NOMO-1 treated with DMSO at 0.1 percent for 48 hours (cell line): ENCODE measurements around the gene ABCC11.

Experiments
- DNase-seq: peaks from one replicate; lab custom pipeline; 2025; ENCODE audit not compliant: unreplicated experiment; lab: John Stamatoyannopoulos, UW

ABCC11 gene

DNA sequence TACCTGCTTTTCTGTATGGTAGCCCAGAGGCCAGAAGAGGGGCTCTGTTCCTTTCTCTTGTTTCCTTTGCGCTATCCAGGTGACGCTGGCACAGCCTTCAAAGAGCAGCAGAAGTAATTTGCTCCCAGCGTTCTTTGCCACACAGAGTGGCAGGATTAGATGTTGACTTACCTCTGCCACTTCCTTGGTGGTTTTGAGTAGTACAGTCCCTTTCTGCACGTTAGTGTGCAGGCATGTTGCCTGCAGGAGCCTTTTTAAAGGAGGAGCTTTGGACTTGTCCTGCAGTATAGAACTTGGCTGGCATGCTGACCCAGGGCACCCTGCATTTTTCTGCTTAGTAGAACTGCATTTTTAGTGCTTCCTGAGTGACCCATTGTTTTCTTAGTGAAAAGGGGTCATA is at the start of gene ABCC11:
ABCC11 (minus strand) TSS at position 229 of the 400 bp plus-strand sequence. CDS start 15,618 bp downstream, outside the sequence.
- no peak for DNase-seq

DNA sequence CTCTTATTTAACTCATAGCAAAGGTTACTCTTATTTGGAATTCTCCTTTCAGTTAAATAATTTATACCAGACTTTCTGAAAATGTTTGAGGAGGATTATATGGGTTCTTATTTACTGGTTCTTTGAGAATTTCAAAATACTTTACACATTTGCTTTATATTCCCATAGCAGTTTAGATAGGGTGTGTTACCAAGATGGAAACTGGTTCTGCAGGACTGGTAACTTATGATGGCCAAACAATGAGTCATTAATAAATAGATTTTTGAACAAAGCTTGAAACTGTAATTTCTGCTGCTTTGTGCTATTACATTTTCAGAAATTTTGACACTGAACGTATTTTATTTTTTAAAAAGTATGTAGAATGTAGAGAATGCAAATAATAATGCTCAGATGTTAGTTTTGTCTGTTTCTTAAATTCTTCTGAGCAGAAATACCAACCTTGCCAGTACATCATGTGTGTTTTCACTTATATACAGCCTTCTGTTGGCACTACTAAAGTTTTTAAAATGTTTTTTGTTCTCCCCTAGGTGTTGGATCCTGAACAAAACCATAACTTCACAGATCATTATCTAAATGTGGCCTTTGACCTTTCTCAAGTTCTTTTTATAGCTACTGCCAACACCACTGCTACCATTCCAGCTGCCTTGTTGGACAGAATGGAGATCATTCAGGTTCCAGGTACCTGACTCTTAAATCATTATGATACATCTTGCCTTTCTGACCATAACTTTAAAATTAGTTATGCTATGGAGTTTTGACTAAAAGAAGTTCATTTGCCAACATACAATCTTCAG is 48.3 kb upstream of the ABCC11 start:
- DNase-seq, result no peak

DNA sequence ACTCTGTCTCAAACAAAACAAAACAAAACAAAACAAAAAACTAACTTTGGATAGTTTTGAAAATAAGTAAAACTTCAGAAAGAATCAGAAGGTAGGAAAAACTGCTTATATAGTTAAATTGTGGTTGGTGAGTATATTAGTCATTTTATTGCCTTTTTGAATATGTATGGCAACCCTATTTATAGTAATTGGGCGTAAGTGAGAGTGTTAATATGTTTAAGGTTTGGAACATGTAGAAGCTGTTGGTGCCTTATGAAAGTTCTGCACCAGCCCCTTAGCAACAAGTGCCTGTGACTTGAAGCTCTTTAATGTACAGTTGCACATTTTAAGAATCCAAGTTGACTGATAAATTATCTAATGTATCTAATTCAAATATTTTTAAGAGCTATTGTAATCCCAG is 47.4 kb upstream of the ABCC11 start:
- DNase-seq, result no peak

DNA sequence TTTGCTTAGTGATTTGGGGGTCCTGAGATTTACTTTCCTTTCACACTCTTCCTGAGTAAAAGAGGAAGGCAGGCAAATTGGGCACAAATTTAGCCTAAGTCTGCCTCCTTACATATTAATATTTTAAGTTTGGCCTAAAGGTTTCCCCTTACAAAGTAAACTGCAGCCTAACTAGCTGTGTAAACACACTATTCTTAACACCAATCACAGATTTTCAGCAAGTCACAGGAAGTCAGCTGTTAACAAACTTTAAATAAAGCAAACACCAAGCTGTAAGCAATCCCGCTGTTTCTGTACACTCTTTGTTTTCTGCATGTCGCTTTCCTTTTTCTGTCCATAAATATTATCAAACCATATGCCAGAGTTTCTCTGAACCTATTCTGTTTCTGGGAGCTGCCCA is 45.1 kb upstream of the ABCC11 start:
- DNase-seq, result no peak

DNA sequence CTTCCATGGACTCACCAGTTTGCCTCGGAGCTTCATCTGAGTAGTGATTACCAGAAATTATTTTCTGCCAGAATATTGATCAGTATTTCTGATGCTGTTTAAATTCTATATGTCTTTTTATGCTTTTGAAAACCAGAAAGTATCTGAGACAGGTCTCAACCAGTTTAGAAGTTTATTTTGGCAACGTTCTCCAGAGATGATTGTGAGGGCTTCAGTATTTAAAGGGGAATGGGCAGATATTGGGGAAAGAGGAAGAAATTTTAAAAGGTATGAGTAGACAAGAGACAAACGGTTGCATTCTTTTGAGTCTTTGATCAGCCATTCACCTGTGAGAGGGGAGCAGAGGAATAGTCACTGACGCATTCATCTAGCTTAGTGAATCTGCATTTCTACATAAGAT is 44.4 kb upstream of the ABCC11 start:
- no peak for DNase-seq

DNA sequence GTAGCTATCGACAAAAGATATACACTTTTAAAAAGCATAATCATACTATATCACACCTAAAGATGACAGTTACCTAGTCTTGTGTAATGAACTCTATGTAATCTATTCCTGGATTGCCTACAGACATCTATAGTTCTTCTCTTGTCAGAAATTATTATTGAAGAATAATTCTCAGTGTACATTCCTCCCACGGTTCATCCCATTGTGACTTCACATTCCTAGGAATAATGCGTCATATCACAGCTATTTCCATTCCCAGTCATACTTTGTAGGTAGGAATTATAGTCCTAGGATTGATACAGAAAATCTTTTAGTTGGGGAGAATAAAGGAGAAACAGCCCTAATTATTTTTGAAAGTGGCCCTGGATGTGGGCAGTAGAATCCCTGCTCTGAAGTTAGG is 44.0 kb upstream of the ABCC11 start:
- no peak for DNase-seq

DNA sequence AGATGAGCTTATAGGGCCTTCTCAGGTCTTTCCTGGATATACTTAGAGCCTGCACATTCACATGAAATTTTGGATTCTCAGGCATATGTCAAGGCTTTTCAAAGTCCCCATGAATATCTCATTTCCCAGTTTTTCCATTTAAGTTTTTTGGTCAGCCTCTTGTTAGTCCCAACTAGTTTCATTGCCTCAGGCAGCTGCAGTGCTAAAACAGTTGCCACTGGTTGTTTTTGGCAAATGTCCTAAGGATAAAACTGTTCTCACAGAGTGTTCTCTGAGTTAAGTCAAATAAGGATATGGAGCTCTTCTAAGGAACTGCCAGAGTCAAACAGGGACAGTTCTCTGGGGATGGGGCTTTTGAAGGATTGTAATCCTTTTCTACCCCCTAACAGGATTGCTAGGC is 39.9 kb upstream of the ABCC11 start:
- no peak for DNase-seq

DNA sequence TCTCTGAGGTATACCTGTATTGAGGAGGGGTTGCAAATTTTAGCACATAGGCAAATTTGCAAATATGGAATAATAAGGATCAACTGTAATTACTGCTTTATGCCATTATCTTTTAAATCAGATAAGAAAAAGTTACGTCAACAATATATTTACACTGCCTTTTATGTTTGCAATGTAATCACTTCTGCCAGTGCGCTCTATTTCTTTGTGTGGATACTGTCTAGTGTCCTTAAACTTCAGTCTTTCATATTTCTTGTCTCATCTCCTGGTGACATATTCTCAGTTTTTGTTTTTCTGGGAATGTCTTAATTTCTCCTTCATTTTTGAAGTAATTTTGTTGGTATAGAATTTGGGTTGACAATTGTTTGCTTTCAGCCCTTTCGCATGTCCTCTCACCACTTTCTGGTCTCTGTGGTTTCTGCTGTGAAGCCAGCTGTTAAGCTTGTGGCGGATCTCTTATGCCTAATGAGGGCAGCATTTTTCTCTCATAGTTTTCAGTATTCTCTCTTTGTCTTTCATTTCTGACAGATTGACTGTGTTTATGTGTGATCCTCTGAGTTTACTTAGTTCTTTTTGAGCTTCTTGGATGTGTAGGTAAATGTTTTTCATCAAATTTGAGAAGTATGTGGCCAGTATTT is 37.6 kb upstream of the ABCC11 start:
- no peak for DNase-seq

DNA sequence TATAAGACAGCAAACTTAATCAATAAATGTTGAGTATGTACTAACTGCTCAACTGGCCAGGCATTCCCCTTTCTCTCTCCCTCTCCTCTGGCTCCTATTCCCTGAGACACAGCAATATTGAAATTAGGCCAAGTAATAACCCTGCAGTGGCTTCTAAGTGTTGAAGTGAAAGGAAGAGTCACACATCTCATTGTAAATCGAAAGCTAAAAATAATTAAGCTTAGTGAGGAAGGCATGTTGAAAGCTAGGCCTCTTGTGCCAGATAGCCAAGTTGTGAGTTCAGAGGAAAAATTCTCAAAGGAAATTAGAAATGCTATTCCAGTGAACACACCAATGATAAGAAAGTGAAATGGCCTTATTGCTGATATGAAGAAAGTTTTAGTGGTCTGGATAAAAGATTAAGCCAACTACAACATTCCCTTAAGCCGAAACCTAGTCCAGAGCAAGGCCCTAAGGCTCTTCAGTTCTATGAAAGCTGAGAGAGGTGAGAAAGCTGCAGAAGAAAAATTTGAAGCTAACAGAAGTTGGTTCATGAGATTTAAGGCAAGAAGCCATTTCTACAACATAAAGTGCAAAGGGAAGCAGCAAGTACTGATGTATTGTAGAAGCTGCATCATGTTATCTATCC is 35.4 kb upstream of the ABCC11 start:
- DNase-seq, result no peak

DNA sequence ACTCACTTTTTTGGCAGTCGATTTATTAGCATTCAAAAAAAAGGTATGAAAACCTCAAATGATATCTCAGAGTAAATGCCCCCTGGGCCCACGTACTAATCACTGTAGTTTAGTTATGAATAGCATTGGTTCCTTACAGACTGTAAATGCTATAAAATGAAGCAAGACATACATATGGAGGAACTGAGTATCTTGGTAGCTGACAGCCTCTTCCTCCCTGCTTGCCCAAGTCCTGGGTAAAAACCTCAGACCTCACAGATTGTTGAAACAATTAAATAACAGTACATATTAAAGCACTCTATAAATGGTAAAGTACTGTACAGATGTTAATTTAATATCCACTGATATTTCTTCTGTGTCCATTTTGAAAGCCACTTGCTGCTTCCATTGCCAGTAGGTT is 33.2 kb upstream of the ABCC11 start:
- peak; percentile 32 for DNase-seq

DNA sequence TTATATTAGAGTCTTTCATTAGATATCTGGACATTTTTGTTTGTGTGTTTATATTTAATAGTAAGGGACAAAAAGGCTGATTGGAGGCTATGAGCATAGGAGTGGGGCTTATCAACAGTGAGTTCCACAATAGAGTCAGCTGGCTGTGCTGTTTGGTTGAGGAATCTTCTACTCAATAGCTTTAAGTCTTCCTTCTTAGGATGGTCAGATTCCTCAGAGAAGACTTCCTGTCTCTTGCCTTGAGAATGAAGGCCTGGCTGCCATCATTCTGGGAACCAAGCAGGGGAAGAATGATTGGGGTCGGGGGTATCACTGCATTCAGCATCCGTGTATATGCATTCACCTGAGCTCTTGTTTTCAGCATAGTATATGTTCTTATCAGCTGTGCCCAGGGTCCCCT is 31.9 kb upstream of the ABCC11 start:
- no peak for DNase-seq

DNA sequence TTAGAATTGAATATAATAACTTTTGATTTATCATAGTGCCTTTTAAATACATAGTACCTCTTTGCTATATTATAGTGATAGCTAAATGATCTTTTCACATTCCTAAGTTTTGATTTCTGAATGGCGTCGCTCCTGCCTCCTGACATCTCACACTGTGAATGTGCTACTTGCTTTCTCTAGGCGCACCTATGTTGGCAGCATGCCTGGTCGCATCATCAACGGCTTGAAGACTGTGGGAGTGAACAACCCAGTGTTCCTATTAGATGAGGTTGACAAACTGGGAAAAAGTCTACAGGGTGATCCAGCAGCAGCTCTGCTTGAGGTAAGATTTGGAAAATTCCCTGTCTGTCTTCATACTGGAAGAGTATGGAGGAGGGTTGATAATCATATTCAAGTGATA is 29.8 kb upstream of the ABCC11 start:
- DNase-seq, result no peak

DNA sequence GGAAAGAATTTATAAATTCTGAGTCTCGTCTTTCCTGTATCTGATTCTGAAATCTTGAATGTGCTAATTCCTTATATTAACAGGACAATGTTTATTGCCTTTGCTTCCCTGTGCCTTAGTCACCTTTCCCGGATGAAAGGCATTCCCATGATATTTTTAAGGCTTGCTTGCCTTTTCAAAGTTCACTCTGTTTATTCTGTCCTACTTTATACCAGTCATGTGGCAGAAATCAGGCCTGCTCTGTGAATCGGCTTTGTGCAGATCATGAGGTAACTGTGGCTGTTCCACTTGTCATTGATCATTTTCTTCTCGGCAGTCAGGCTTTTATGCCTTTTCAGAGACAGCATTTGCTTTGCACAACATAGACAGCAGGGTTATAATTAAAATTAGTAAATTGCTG is 28.8 kb upstream of the ABCC11 start:
- no peak for DNase-seq

DNA sequence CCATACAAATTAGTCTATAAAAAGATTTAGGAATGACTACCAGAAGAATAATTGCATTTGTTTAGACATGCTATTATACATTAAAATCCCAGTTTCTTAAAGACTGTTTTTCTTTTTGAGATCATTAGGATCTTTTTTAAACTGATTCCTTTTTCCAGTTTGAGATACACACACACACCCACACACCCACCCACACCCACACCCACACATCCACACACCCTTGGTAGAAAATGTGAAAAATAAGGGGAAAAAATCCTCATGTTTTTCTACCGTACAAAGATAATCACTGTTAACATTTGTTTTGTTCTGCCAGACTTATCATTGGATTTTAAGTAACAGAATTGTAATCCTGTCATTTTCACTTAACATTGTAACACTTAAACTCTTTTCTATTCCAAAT is 27.1 kb upstream of the ABCC11 start:
- no peak for DNase-seq

DNA sequence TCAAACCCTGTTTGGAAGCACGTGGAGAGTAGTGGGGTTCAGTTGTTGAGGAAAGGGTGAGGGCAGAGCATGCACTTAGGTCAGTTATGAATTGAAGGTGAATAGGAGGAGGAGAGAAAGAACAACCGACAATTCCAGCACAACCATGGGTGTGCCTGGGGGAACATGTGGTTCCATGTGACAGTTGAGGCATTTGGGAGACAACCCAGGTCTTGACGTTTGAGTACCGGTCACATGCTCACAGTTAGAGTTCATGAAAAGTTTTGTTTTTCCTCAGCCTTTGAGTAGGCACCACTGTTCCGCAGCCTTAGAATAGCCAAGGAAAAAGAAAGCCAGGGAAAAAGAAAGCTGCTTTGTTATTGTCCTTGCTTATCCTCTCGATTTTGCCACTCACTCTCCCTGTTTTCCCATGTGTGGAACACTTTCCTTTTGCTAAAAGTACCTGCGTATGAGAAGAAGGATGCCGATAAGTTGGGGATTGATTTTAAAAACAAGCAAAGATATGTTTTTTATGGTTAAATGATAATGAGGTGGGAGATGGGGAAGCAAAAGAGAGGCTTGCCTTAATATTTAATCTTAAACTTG is 25.6 kb upstream of the ABCC11 start:
- DNase-seq, result no peak

DNA sequence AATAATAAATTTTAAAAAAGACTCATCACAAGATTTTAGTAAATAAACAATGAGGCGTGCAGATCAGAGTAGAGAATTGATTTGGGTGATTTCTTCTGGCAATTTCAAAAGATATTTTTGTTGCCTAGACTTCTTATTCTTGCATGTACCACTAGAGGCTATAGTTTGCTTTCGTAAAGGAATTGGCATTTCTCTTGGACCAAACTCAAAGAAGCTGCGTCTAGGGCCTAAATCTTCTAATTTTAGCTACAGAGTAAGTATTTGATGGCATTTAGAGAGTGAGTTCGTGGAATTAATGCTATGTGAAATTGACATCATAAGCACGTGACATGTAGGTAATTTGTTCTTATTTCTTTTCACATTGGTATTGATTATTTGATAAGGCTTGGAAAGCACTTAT is 24.4 kb upstream of the ABCC11 start:
- no peak for DNase-seq

DNA sequence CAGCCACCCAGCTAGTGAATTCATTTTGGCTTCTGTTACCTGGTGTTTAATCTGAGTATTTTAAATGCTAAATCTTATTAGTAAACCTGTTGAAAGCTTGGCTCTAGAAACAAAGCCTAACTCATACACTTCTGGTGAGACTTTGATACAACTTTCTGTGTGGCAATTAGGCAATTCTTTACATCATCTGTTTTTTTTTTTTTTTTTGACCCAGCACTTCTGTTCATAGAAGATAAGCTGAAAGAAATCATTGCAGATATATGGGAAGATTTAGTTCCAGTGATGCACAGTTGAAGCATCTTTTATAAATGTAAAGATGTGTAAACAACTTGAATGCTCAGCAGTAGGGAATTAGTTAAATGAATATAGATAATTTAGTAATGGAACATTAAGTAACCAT is 21.7 kb upstream of the ABCC11 start:
- no peak for DNase-seq

DNA sequence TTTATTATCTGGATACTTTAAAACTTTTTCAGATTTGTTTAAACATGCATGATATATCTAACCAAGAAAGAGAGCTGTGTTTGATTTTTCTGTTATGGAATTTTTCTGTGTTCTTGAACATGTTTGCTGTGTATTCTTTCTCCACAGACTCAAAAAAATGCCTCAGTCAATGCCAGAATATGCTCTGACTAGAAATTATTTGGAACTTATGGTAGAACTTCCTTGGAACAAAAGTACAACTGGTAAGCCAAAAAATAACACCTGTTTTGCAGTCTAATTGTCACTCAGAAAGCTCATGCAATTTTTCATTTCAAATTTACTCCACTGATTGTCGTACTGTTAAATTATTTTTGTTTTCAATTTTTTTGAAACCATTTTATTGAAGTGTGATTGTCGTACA is 15.3 kb upstream of the ABCC11 start:
- no peak for DNase-seq

DNA sequence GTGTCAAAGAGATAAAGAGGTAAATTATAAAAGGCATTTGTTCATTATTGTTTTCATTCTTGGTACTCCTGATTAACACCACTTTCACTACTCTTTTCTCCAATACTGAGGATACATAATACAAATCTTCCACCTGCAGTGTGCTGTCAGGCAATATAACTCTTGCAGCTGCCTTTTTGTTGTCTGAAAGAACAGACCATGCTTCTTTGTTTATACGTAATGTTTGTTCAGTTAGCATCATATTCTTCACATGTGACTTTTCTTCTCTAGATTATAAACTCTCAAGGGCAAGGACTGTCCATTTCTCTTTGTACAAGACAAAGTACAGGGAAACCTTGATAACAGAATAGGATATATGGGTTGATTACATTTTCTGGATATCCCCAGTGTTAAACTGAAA is 14.2 kb upstream of the ABCC11 start:
- no peak for DNase-seq

DNA sequence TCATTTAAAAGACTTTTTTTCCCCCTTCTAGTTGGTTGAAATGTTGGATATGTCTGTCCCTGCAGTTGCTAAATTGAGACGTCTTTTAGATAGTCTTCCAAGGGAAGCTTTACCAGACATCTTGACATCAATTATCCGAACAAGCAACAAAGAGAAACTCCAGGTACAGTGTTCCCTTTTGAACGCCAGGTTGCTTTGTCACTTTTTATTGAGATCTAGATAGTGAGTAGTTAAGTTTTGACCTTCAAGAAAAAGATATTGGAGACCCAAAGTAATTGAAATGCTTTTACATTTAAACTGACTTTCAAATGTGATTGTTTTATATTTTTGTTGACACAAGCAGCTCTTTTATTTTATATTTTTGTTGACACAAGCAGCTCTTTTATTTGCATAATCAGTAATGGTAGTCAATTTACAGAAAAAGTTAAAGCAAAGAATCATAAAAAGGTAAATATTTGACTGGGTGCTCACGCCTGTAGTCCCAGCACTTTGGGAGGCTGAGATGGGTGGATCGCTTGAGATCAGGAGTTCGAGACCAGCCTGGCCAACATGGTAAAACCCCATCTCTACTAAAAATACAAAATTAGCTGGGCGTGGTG is 9.3 kb upstream of the ABCC11 start:
- no peak for DNase-seq

DNA sequence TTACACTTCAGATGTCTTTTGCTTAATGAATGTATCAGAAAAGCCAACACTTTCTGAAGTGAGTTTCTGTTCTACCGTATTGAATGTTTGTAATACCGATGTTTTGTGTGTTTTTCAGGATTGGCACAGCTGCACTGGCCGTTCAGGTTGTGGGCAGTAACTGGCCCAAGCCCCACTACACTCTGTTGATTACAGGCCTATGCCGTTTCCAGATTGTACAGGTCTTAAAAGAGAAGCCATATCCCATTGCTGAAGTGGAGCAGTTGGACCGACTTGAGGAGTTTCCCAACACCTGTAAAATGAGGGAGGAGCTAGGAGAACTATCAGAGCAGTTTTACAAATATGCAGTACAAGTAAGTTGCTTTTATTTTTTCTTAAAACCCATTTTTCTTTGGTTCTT is 4.7 kb upstream of the ABCC11 start:
- DNase-seq, result no peak
